ENCODE measurements around the gene DCAF11. TPM values are rescaled to one million over a fixed set of nuclear protein-coding genes. Genes with fewer than 3 reads are reported as not detected.

DCAF11 gene
- total RNA-seq, 1 donor from 2014 or later = 84.3 TPM

- ChIA-PET POLR2A (interaction anchor here (0.5 to 0.8 kb wide), 2 partner anchors 8 to 42 kb away, joined by 3 to 5 read pairs; no protein-coding TSS in a partner anchor), CTCF (interaction anchor here (0.6 to 0.7 kb wide), 2 partner anchors 24 to 47 kb away, joined by 3 to 4 read pairs; no protein-coding TSS in a partner anchor)
- Mint-ChIP-seq H3K4me1 (no peaks in the 10 kb centered on the region), H3K27me3 (no peaks in the 10 kb centered on the region), H3K36me3 (ENCODE audit: low read depth) (no peaks in the 10 kb centered on the region), H3K27ac (no peak overlapping the region), H3K4me3 (no peak overlapping the region), H3K9me3 (no peaks in the 10 kb centered on the region)
- intact Hi-C loops (cut with micrococcal nuclease) = no loop called here
- ATAC-seq (ENCODE audit: low read depth) = no peak
- no peak for DNase-seq
- TF ChIP-seq, protein P1, sequence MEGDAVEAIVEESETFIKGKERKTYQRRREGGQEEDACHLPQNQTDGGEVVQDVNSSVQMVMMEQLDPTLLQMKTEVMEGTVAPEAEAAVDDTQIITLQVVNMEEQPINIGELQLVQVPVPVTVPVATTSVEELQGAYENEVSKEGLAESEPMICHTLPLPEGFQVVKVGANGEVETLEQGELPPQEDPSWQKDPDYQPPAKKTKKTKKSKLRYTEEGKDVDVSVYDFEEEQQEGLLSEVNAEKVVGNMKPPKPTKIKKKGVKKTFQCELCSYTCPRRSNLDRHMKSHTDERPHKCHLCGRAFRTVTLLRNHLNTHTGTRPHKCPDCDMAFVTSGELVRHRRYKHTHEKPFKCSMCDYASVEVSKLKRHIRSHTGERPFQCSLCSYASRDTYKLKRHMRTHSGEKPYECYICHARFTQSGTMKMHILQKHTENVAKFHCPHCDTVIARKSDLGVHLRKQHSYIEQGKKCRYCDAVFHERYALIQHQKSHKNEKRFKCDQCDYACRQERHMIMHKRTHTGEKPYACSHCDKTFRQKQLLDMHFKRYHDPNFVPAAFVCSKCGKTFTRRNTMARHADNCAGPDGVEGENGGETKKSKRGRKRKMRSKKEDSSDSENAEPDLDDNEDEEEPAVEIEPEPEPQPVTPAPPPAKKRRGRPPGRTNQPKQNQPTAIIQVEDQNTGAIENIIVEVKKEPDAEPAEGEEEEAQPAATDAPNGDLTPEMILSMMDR (IDR thresholded peaks at IDR 0.05) = no peak
Measured at GRCh38 chr14:24067133-24068082, 47.2 kb upstream of the DCAF11 start.

DNA sequence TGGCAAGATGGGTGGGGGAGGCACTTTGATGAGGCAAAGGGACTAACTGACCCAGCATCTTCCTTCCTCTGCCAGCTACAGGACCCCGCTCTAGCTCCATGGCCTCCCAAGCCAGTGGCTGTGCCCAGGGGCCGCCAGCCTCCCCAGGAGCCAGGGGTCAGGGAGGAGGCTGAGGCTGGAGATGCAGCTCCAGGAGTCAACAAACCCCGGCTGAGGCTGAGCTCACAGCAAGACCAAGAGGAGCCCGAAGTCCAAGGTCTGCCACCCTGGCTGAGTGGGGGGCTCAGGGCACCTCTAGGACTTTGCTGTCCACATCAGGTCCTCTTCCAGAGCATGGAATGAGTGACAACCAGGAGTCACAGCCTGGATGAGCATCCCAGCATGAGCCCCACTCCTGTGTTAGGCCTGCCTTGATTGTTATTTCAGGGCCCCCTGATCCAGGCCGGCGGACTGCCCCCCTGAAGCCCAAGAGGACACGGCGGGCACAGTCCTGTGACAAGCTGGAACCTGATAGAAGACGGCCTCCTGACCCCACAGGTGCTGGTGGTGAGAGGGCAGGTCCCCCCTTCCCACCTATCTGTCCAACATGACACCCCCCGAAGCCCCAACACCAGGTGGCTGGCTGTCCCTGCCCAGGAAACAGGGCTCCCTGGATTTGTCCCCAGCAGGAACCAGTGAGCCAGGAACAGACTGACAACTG lies 45.7 kb upstream of the DCAF11 start:
- Mint-ChIP-seq H3K4me3 (no peak overlapping the region), H3K27ac (no peak overlapping the region), H3K36me3 (ENCODE audit: low read depth) (no peaks in the 10 kb centered on the region), H3K9me3 (no peaks in the 10 kb centered on the region), H3K4me1 (no peaks in the 10 kb centered on the region), H3K27me3 (no peaks in the 10 kb centered on the region)
- TF ChIP-seq, protein P1 (IDR thresholded peaks at IDR 0.05) = no peak
- ATAC-seq (ENCODE audit: low read depth) = no peak
- POLR2A ChIA-PET = no interaction called here
- CTCF ChIA-PET = interaction anchor here (1.1 kb wide), 1 partner anchor 11 kb away, joined by 4 read pairs; no protein-coding TSS in a partner anchor
- intact Hi-C loops (cut with micrococcal nuclease) = no loop called here
- DNase-seq = no peak

DNA sequence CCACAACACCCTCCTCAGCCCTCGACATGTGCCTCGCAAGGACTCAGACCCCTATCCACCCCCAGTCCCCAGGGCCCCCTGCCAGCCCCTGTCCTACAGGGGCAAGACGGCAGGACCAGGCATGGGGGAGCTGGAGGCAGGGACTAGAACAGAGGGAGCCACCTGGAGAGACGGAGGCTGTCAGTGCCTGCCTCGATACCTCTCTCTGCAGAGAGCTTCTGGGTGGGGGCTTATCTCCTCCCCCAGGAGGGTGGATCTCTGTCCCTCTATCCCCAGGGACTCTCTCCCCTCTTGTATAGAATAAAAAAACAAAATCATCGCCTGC lies 45.2 kb upstream of the DCAF11 start:
- H3K27ac Mint-ChIP-seq = no peak overlapping the region
- H3K4me1 Mint-ChIP-seq = no peaks in the 10 kb centered on the region
- no peaks in the 10 kb centered on the region for H3K27me3 Mint-ChIP-seq
- TF ChIP-seq, protein P1 (IDR thresholded peaks at IDR 0.05) = no peak
- H3K9me3 Mint-ChIP-seq = no peaks in the 10 kb centered on the region
- no peak for ATAC-seq (ENCODE audit: low read depth)
- no peaks in the 10 kb centered on the region for H3K36me3 Mint-ChIP-seq (ENCODE audit: low read depth)
- DNase-seq = no peak
- no peak overlapping the region for H3K4me3 Mint-ChIP-seq
- intact Hi-C loops (cut with micrococcal nuclease) = no loop called here
- ChIA-PET CTCF (interaction anchor here (1.1 kb wide), 1 partner anchor 11 kb away, joined by 4 read pairs; no protein-coding TSS in a partner anchor), POLR2A (no interaction called here)

DNA sequence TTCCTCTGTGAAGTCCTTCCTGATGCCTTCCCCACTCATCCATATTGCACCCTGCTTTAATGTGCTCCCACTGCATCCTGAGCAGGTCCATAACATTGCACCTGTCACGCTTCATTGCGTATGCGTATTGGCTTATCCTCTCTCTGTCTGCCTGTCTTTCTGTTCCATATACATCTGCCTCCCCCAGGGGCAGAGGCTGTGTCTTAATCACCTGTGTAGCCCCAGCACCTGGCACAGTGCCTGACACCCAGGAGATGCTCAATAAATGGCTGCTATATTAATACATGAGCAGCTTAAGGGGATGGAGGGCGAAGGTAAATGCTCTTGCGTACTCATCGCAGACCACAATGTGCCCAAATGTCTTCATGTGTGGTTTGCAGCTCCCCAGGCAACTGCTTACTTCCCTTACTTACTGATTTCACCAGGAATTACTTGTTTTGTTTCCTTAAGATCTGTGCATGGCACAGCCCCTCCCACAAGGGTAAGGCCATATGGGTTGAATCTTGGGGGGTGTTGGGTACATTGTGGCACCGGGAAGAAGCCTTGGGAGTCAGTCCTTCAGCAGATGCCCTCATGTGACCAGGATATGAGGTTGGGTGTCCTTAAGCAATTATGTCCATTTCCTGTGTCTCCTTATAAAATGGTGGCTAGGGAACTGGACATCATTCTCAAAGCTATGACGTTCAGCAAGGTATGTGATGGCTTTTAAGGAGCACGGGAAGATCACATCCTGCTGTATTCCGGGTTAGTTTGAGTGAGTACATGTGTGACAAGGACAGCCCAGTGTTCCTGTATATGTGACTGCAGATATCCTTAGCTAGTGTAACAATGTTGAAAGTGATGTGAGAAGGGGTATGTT lies 44.1 kb upstream of the DCAF11 start:
- ATAC-seq (ENCODE audit: low read depth) (no peak), DNase-seq (no peak)
- TF ChIP-seq, protein P1 (IDR thresholded peaks at IDR 0.05) = no peak
- no peak overlapping the region for H3K4me3 Mint-ChIP-seq
- intact Hi-C loops (cut with micrococcal nuclease) = no loop called here
- no peak overlapping the region for H3K27ac Mint-ChIP-seq
- ChIA-PET CTCF (interaction anchor here (1.1 kb wide), 1 partner anchor 12 kb away, joined by 4 read pairs; no protein-coding TSS in a partner anchor), POLR2A (interaction anchor here (0.8 kb wide), 1 partner anchor 10 kb away, joined by 3 read pairs; no protein-coding TSS in a partner anchor)
- H3K9me3 Mint-ChIP-seq = no peaks in the 10 kb centered on the region
- no peaks in the 10 kb centered on the region for H3K36me3 Mint-ChIP-seq (ENCODE audit: low read depth)
- no peaks in the 10 kb centered on the region for H3K27me3 Mint-ChIP-seq
- peaks cover 8% of the 10 kb centered on the region for H3K4me1 Mint-ChIP-seq
